HEK293 (cell line): ENCODE results near the gene HIC1.
A peak's percentile ranks its signal among the peaks of the same experiment; 100 is the strongest.

Experiments used
- CTCF ChIA-PET: fragments of 350-600 bp; formaldehyde crosslinking; extraction: SDS; loops from one replicate; lab custom pipeline; 2021; ENCODE audit warnings: antibody characterized with exemption; lab: Yijun Ruan, JAX
- POLR2A ChIA-PET: fragments of 300-600 bp; formaldehyde crosslinking; extraction: SDS; loops from one replicate; lab custom pipeline; 2020; ENCODE audit warnings: antibody characterized with exemption, inconsistent platforms; lab: Yijun Ruan, JAX
- H3K27ac ChIP-seq: fragments of 200-500 bp; sonication (Bioruptor generic); 2 replicates; pipeline ENCODE4 v1.5.1; 2014; ENCODE audit warnings: low read depth, low read length, control low read depth, inconsistent platforms; ENCODE audit errors: extremely low read depth
- H3K36me3 ChIP-seq, 2 experiments: fragments of 200-500 bp in 1 of 2; sonication (Bioruptor generic) in 1 of 2; 1 replicate in 1 of 2; 2 replicates in 1 of 2; pipeline ENCODE4 v1.5.1; 2014 to 2017; ENCODE audit warnings: inconsistent platforms in 2 of 2, low read length in 2 of 2; ENCODE audit not compliant: control insufficient read depth in 2 of 2, insufficient read depth in 1 of 2
- H3K4me1 ChIP-seq: fragments of 200-500 bp; sonication (Bioruptor generic); 2 replicates; pipeline ENCODE4 v1.5.1; 2014; ENCODE audit warnings: mild to moderate bottlenecking, low read length, inconsistent platforms; ENCODE audit not compliant: control insufficient read depth, insufficient read depth
- H3K4me3 ChIP-seq: 2 replicates; pipeline ENCODE4 v1.5.1; 2011; ENCODE audit warnings: low read depth, mild to moderate bottlenecking, control low read depth, low read length, moderate library complexity
- H3K9me3 ChIP-seq: fragments of 200-500 bp; sonication (Bioruptor generic); 2 replicates; pipeline ENCODE4 v1.5.1; 2014; ENCODE audit warnings: low read depth, low read length, inconsistent platforms; ENCODE audit not compliant: control insufficient read depth, insufficient read depth
- HOXC10 ChIP-seq: sonication (generic); formaldehyde crosslinking; IDR thresholded peaks from 2 replicates; pipeline ENCODE4 v1.8.1; 2023; ENCODE audit warnings: mild to moderate bottlenecking, missing genetic modification reagents
- SCRT2 ChIP-seq: fragments of 450-650 bp; formaldehyde crosslinking; IDR thresholded peaks from 2 replicates; pipeline ENCODE4 v1.5.1; 2016; ENCODE audit warnings: missing biosample characterization, missing genetic modification characterization
- SETDB1 ChIP-seq: IDR thresholded peaks from one replicate; pipeline ENCODE4 v1.6.1; 2017; ENCODE audit warnings: mild to moderate bottlenecking, low read length, moderate library complexity, mixed read lengths; ENCODE audit not compliant: insufficient read length
- ZBTB8A ChIP-seq: fragments of 450-650 bp; formaldehyde crosslinking; IDR thresholded peaks from 2 replicates; pipeline ENCODE4 v1.5.1; 2016; ENCODE audit warnings: missing biosample characterization, missing genetic modification characterization
- ZIC2 ChIP-seq: fragments of 450-650 bp; formaldehyde crosslinking; IDR thresholded peaks from 2 replicates; pipeline ENCODE4 v1.5.1; 2016; ENCODE audit warnings: missing biosample characterization, missing genetic modification characterization
- ZNF341 ChIP-seq: fragments of 450-650 bp; formaldehyde crosslinking; IDR thresholded peaks from 2 replicates; pipeline ENCODE4; 2016; ENCODE audit warnings: low read depth, missing biosample characterization, missing genetic modification characterization
- ZNF596 ChIP-seq: fragments of 450-650 bp; IDR thresholded peaks from 2 replicates; pipeline ENCODE4 v1.5.0; 2018; ENCODE audit warnings: missing biosample characterization, mild to moderate bottlenecking, missing genetic modification characterization, moderate library complexity
- ZNF623 ChIP-seq: fragments of 450-650 bp; formaldehyde crosslinking; IDR thresholded peaks from 2 replicates; pipeline ENCODE4 v1.5.1; 2016; ENCODE audit warnings: missing biosample characterization, missing genetic modification characterization
- ZNF830 ChIP-seq: fragments of 450-650 bp; IDR thresholded peaks from 2 replicates; pipeline ENCODE4 v1.5.0; 2018; ENCODE audit warnings: missing biosample characterization, missing genetic modification characterization, low read depth, mild to moderate bottlenecking, moderate library complexity
- ZNF843 ChIP-seq: fragments of 450-650 bp; formaldehyde crosslinking; IDR thresholded peaks from 2 replicates; pipeline ENCODE4 v1.5.1; 2016; ENCODE audit warnings: missing biosample characterization, missing genetic modification characterization
- TF ChIP-seq, protein P1 (sequence below): fragments of 450-650 bp; formaldehyde crosslinking; IDR thresholded peaks from 2 replicates; pipeline ENCODE4 v1.5.1; 2017; ENCODE audit warnings: missing biosample characterization, missing genetic modification characterization
- TF ChIP-seq, protein P2 (sequence below): fragments of 450-650 bp; formaldehyde crosslinking; IDR thresholded peaks from 2 replicates; pipeline ENCODE4 v1.5.1; 2016; ENCODE audit warnings: missing biosample characterization, missing genetic modification characterization
- TF ChIP-seq, protein P3 (sequence below): fragments of 450-650 bp; formaldehyde crosslinking; IDR thresholded peaks from 2 replicates; pipeline ENCODE4 v1.5.1; 2016; ENCODE audit warnings: missing biosample characterization, missing genetic modification characterization

HIC1 gene

DNA sequence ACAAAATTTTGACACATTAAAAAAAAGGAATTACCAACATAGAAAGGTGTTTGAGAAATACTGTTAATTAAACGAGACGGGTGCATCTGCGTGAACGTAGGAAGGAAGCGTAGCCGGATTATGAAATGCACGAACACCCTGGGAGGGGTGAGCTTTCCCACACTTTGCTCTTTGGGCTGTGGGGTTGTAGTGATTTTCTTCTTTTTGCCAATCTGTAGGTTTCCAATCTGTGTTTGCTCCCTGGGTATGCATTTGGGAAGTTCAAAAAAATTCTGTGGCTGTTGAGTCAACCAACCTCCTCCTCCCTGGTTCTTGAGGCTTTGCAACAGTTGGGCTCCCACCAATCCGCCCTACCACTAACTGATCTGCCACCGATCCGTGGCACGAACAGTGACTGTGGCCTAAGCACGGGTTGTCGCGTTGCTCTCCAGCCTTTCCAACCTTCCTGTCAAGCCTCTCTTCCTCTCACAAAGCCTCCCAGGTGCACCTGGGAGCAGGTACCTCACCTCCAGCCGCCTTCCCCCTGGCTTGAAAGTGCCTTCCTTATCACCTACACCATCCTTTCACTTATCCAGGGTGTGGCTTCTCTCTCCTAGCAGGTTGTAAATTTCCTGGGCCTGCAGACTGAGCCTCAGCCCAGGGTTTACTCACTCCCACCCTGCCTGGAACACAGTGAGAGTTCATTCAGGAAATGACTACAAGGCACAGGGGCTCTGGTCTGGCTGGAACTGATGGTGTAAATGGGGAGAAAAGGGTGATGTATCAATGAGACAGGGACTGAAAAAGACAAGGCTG lies 46.4 kb upstream of the HIC1 start:
- ChIA-PET CTCF (no interaction called here), POLR2A (no interaction called here)
- 0 out of 2 replicates have a peak, but pooled peaks have one; percentile 27 for TF ChIP-seq SCRT2 (tag by site-specific recombination)
- TF ChIP-seq, protein P1, sequence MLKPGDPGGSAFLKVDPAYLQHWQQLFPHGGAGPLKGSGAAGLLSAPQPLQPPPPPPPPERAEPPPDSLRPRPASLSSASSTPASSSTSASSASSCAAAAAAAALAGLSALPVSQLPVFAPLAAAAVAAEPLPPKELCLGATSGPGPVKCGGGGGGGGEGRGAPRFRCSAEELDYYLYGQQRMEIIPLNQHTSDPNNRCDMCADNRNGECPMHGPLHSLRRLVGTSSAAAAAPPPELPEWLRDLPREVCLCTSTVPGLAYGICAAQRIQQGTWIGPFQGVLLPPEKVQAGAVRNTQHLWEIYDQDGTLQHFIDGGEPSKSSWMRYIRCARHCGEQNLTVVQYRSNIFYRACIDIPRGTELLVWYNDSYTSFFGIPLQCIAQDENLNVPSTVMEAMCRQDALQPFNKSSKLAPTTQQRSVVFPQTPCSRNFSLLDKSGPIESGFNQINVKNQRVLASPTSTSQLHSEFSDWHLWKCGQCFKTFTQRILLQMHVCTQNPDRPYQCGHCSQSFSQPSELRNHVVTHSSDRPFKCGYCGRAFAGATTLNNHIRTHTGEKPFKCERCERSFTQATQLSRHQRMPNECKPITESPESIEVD (tag by site-specific recombination): no peak
- no peak for TF ChIP-seq SETDB1
- TF ChIP-seq ZNF341: peak; percentile 72
- Histone ChIP-seq H3K9me3 (no peaks in the 10 kb centered on the region), H3K4me3 (no peak overlapping the region), H3K4me1 (no peaks in the 10 kb centered on the region; the same call in 1 of the 2 replicates), H3K27ac (no peak overlapping the region), H3K36me3 (no peaks in the 10 kb centered on the region)

DNA sequence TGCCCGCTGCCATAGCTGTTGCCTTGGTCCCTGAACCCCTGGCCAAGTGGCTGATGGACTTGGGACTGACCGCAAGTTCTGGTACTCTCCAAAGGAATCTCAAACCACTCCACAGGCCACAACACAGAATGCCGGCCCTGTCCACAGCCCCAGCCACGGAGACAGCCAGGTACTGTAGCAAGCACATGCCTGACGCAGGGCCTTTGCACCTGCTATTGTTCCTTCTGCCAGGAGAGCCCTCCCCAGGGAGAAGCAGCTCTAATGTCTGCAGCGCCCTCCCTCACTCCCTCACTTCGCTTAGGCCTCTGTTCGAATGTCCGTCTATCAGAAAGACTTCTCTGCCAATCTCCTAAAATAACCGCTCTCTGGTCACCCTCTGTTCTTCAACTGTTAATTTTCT lies 45.2 kb upstream of the HIC1 start:
- ChIA-PET CTCF (interaction anchor here (1.1 kb wide), 1 partner anchor 10 kb away, joined by 4 read pairs; no protein-coding TSS in a partner anchor), POLR2A (no interaction called here)
- no peak overlapping the region for H3K4me3 ChIP-seq
- H3K4me1 ChIP-seq: no peaks in the 10 kb centered on the region; the same call in 1 of the 2 replicates
- H3K36me3 ChIP-seq: no peaks in the 10 kb centered on the region
- TF ChIP-seq ZNF623 (tag by site-specific recombination) (peak; percentile 89), ZNF596 (tag by site-specific recombination) (no peak)
- no peak overlapping the region for H3K27ac ChIP-seq
- no peaks in the 10 kb centered on the region for H3K9me3 ChIP-seq

DNA sequence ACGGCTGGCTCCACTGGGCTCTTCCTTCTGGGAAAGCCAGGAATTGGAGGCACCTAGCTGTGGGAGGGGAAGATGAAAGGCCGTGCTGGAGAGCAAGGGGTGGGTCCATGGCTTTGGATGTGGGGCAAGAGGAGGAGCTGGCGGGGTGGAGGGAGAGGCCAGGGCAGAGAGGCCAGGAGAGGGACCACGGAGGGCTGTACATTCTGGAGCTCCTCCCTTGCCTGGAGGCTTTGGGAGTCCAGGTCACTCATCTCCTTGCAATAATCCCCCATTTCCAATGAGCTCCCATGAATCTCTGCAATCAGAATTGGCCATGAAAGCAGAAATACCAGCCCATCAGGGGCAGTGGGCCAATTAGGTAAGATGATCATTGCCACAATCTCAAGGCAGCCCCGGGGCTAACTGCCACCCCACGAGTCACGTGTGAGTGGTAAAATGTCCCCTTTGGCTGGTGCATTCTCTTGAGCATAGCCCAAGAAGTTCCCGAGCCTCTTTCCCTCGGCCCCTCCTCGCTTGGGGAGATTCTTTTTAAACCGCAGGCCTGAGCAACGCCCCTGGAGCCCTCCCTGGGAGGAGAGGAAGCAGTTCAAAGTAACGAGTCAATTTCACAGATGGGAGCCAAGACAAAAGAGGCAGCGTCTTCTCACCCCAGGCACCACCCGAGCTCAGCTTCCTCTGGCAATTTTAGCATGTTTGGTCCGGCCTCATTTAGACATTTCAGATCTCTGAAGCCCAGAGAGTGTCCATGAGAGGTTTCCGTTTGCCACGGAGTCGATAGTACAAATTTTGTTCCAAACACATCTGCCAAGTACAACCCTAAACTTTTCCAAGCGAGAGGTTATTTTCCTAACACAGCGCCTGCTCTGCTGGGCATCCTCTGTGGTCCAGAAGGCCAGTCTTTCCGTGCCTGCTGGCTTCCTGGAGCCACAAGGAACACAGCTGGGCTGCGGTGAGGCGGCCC lies 43.2 kb upstream of the HIC1 start:
- Histone ChIP-seq H3K4me3 (no peak overlapping the region), H3K27ac (no peak overlapping the region), H3K4me1 (no peaks in the 10 kb centered on the region; the same call in 1 of the 2 replicates), H3K9me3 (no peaks in the 10 kb centered on the region), H3K36me3 (no peaks in the 10 kb centered on the region)
- ChIA-PET CTCF (interaction anchor here (1.4 to 4.9 kb wide), 2 partner anchors 14 to 103 kb away, joined by 3 to 25 read pairs; partner anchors contain the start of gene RTN4RL1), POLR2A (interaction anchor here (0.7 to 1.9 kb wide), 2 partner anchors 14 to 15 kb away, joined by 8 to 12 read pairs; partner anchors contain the start of gene RTN4RL1)
- 0 out of 2 replicates have a peak, but pooled peaks have one; percentile 31 for TF ChIP-seq ZBTB8A (tag by site-specific recombination)
- no peak for TF ChIP-seq HOXC10 (CRISPR knock-in tag)
- TF ChIP-seq, protein P2, sequence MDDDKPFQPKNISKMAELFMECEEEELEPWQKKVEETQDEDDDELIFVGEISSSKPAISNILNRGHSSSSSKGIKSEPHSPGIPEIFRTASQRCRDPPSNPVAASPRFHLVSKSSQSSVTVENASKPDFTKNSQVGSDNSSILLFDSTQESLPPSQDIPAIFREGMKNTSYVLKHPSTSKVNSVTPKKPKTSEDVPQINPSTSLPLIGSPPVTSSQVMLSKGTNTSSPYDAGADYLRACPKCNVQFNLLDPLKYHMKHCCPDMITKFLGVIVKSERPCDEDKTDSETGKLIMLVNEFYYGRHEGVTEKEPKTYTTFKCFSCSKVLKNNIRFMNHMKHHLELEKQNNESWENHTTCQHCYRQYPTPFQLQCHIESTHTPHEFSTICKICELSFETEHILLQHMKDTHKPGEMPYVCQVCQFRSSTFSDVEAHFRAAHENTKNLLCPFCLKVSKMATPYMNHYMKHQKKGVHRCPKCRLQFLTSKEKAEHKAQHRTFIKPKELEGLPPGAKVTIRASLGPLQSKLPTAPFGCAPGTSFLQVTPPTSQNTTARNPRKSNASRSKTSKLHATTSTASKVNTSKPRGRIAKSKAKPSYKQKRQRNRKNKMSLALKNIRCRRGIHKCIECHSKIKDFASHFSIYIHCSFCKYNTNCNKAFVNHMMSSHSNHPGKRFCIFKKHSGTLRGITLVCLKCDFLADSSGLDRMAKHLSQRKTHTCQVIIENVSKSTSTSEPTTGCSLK (tag by site-specific recombination): no peak
- peak; percentile 32 for TF ChIP-seq ZIC2 (tag by site-specific recombination)
- TF ChIP-seq, protein P3, sequence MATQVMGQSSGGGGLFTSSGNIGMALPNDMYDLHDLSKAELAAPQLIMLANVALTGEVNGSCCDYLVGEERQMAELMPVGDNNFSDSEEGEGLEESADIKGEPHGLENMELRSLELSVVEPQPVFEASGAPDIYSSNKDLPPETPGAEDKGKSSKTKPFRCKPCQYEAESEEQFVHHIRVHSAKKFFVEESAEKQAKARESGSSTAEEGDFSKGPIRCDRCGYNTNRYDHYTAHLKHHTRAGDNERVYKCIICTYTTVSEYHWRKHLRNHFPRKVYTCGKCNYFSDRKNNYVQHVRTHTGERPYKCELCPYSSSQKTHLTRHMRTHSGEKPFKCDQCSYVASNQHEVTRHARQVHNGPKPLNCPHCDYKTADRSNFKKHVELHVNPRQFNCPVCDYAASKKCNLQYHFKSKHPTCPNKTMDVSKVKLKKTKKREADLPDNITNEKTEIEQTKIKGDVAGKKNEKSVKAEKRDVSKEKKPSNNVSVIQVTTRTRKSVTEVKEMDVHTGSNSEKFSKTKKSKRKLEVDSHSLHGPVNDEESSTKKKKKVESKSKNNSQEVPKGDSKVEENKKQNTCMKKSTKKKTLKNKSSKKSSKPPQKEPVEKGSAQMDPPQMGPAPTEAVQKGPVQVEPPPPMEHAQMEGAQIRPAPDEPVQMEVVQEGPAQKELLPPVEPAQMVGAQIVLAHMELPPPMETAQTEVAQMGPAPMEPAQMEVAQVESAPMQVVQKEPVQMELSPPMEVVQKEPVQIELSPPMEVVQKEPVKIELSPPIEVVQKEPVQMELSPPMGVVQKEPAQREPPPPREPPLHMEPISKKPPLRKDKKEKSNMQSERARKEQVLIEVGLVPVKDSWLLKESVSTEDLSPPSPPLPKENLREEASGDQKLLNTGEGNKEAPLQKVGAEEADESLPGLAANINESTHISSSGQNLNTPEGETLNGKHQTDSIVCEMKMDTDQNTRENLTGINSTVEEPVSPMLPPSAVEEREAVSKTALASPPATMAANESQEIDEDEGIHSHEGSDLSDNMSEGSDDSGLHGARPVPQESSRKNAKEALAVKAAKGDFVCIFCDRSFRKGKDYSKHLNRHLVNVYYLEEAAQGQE (tag by site-specific recombination): no peak
- TF ChIP-seq ZNF830: no peak
- no peak for TF ChIP-seq ZNF843 (tag by site-specific recombination)
